RWPE1 (cell line): ENCODE data around the gene TM9SF4.

ENCODE experiments used
- CTCF ChIA-PET: fragments of 350-600 bp; sonication (Branson Sonifier 250); formaldehyde crosslinking; extraction: SDS; loops from one replicate; lab custom pipeline; 2021; lab: Yijun Ruan, JAX
- POLR2A ChIA-PET: fragments of 400-600 bp; formaldehyde crosslinking; extraction: SDS; loops from one replicate; lab custom pipeline; 2020; ENCODE audit warnings: antibody characterized with exemption; ENCODE audit not compliant: low non-redundant PET; lab: Yijun Ruan, JAX
- DNase-seq: peaks from one replicate; pipeline ENCODE4 v3.0.0; 2012; ENCODE audit warnings: low spot score
- H3K27ac ChIP-seq: fragments of 450-650 bp; 2 replicates; pipeline ENCODE4 v1.5.1; 2017
- TF ChIP-seq, protein P1 (sequence below): fragments of 450-650 bp; conservative IDR thresholded peaks from 2 replicates; pipeline ENCODE4 v1.5.1; 2017; ENCODE audit warnings: low read depth, mild to moderate bottlenecking

The TM9SF4 gene

DNA sequence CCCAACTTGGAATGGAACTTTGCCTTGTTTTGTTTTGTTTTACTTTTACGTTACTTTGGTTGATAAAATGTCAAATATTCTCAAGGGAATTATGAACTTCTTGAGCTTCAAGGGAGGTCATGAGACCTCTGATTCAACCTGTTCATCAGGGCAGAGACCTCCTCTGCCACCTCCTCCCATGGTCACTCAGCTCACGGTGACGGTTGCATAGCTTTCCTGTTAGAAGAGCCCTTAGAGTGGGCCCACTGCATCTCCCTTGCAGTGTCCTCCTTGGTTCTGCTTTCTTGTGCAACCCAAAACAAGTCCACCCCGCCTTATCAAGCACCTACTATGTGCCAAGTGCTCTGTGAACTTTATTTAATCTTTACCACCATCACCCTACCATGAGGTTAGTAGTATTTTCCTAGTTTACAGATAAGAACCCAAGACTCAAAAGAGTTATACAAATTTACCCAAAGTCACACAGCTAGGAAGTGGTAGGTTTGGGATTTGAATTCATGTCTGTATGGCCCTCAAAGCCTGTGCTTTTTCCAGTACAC lies 15.5 kb downstream of the TM9SF4 start:
- POLR2A ChIA-PET: no interaction called here
- CTCF ChIA-PET: interaction anchor here (0.6 kb wide), 1 partner anchor 30 kb away, joined by 4 read pairs; no protein-coding TSS in a partner anchor

DNA sequence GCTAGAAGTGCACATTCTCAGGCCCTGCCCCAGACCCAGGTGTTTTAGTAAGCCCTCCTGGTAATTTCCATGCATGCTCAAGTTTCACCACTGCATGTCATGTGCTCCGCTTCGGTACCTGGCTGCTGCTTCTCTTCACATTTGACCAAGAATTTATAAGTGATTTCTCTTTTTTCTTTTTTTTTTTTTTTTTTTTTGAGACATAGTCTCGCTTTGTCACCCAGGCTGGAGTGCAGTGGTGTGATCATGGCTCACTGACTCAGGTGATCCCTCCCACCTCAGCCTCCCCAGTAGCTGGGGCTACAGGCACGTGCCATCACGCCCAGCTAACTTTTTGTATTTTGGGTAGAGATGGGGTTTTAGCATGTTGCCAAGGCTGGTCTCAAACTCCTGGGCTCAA lies 16.0 kb downstream of the TM9SF4 start:
- ChIA-PET POLR2A (no interaction called here), CTCF (interaction anchor here (0.6 kb wide), 1 partner anchor 30 kb away, joined by 4 read pairs; no protein-coding TSS in a partner anchor)
- TF ChIP-seq, protein P1, sequence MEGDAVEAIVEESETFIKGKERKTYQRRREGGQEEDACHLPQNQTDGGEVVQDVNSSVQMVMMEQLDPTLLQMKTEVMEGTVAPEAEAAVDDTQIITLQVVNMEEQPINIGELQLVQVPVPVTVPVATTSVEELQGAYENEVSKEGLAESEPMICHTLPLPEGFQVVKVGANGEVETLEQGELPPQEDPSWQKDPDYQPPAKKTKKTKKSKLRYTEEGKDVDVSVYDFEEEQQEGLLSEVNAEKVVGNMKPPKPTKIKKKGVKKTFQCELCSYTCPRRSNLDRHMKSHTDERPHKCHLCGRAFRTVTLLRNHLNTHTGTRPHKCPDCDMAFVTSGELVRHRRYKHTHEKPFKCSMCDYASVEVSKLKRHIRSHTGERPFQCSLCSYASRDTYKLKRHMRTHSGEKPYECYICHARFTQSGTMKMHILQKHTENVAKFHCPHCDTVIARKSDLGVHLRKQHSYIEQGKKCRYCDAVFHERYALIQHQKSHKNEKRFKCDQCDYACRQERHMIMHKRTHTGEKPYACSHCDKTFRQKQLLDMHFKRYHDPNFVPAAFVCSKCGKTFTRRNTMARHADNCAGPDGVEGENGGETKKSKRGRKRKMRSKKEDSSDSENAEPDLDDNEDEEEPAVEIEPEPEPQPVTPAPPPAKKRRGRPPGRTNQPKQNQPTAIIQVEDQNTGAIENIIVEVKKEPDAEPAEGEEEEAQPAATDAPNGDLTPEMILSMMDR: no peak
- DNase-seq: no peak
- H3K27ac ChIP-seq: no peak overlapping the region

More for the DNA sequence above, 15.5 kb downstream of the TM9SF4 start:
- no peak for DNase-seq
- H3K27ac ChIP-seq: no peak overlapping the region
- TF ChIP-seq, protein P1: no peak

DNA sequence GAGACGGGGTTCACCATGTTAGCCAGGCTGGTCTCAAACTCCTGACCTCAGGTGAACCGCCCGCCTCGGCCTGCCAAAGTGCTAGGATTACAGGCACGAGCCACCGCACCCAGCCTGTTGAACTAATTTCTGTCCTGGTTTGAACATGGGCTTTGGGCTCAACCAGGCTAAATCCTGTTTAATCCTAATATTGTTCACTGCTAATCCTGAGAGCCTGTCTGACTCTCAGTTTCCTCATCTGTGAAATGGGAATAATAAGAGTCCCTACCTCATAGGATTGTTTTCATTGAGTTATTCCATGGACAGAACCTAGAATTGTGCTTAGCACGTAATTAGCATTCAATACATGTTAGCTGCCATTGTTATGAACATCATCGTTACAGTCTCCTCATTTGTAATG lies 17.4 kb downstream of the TM9SF4 start:
- H3K27ac ChIP-seq: no peak overlapping the region
- TF ChIP-seq, protein P1: no peak

DNA sequence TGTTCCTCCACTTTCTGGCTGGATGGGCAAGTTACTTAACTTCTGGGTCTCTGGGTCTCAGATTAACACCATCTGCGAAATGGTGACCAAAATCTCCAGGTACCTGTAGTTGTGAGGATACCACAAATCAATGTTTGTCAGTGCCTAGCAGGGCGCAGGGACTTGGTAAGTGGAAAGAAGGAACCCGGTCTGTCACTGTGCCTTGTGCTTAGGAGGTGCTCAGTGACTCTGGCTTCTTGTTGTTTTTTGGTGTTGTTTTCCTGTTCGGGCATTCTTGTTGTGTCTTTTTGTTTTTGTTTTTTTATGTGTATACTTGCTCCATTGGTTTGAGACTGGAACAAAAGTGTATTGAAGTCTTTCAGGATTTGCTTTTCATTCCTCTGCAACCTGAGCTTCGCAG lies 17.8 kb downstream of the TM9SF4 start:
- H3K27ac ChIP-seq: no peak overlapping the region
- no peak for DNase-seq
- TF ChIP-seq, protein P1: no peak
- POLR2A ChIA-PET: no interaction called here
- CTCF ChIA-PET: interaction anchor here (0.7 kb wide), 1 partner anchor 403 kb away, joined by 5 read pairs; no protein-coding TSS in a partner anchor

More for the DNA sequence above, 17.4 kb downstream of the TM9SF4 start:
- CTCF ChIA-PET: interaction anchor here (0.6 kb wide), 1 partner anchor 304 kb away, joined by 3 read pairs; no protein-coding TSS in a partner anchor
- POLR2A ChIA-PET: no interaction called here
- no peak for DNase-seq

DNA sequence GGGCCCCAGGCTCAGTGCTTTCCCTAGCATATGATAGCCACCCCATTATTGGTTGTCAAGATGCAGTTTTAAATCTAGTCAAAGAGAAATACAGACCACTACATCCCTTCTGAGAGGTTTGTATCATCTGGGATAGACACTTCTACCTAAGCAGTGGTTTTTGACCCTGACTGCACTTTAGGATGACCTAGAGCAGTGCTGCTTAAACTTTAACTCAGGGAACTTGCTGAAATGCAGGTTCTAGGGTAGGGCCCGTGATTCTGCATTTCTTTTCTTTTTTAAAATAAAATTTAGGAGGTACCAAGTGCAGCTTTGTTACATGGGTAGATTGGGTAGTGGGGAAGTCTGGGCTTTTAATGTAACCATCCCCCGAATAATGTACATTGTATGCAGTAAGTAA lies 18.7 kb downstream of the TM9SF4 start:
- POLR2A ChIA-PET: no interaction called here
- DNase-seq: no peak
- TF ChIP-seq, protein P1: no peak
- H3K27ac ChIP-seq: no peak overlapping the region
- CTCF ChIA-PET: interaction anchor here (0.7 kb wide), 1 partner anchor 404 kb away, joined by 5 read pairs; no protein-coding TSS in a partner anchor

DNA sequence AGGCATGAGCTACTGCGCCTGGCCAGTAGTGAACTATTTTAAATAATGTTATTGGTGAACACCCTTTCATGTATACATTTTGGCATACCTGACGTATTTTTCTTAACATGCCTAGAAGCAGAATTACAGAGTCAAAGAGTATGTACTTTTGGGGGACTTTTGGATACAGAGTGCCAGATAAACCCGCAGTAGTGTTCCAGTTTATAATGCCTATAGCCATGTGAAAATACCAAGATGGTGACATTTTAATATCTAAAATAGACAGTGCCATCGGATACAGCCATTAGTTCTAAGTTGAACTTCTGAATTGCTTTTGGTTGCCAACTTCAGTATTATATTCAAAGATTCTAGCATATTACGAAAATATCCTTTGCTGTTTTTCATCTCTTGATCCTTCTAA lies 20.3 kb downstream of the TM9SF4 start:
- CTCF ChIA-PET: no interaction called here
- DNase-seq: no peak
- POLR2A ChIA-PET: no interaction called here
- H3K27ac ChIP-seq: no peak overlapping the region
- TF ChIP-seq, protein P1: no peak
